Breast epithelium (tissue), 3 donors: ENCODE data around the gene CYSLTR2.

Source experiments
- CTCF ChIP-seq, 3 donors: fragments of 450-650 bp; IDR thresholded peaks; one replicate each; pipeline ENCODE4 v1.5.1; 2016 to 2017; ENCODE audit warnings: antibody characterized with exemption in 3 of 3, mild to moderate bottlenecking in 3 of 3, moderate library complexity in 3 of 3
- POLR2A ChIP-seq: fragments of 450-650 bp; IDR thresholded peaks from one replicate; pipeline ENCODE4 v1.6.1; 2016; ENCODE audit warnings: antibody characterized with exemption, mild to moderate bottlenecking, moderate library complexity

- TF ChIP-seq CTCF (IDR thresholded peaks at IDR 0.05) (no peak), POLR2A (no peak)
These were observed 56.4 kb downstream of the CYSLTR2 start for GRCh38 chr13:48710160-48710559.
